DMS79 (cell line): ENCODE results near the gene CNP.
"Not testable (repeated sequence)": the region's sequence is repeated elsewhere in the genome, so short reads cannot be mapped to it uniquely, and the experiment has no call there.

Source experiments
- DNase-seq: peaks from one replicate; lab custom pipeline; 2025; lab: John Stamatoyannopoulos, UW

The CNP gene

DNA sequence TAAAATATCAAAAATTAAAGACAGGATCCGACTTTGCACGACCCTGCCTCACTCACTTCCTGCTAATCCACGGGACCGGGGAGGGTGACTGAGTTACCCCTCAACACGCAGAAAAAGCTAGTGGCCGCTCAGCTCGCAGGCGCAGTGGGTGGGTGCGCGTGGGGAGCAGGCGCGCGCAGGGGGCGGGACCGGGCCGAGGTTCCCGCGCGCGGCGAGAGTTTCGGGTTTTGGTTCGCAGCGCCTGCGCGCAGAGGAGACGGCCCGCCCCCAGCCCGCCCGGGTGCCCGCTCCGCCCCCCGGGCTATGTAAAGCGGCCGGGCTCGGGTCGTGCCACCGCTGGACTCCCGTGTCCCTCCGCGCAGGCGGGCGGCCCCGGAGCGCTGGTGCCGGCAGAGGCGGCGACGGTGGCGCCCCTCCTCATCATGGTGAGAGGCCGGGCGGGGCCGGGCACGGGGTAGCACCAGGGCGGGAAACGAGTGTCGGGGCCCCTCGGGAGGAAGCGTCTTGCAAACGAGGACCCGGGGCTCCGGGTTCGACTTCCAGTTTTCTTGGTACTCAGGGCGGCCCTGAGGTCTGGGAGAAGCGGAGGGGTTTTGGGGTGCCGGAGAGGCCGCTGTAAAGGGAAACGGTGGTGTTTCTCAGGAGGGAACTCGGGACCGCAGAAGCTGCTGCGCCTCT, at the start of gene CNP:
TSS of gene CNP (plus strand) at position 333 of the 678 bp plus-strand sequence. CDS start at position 423, 90 bp downstream.
- peak; percentile 65 for DNase-seq

DNA sequence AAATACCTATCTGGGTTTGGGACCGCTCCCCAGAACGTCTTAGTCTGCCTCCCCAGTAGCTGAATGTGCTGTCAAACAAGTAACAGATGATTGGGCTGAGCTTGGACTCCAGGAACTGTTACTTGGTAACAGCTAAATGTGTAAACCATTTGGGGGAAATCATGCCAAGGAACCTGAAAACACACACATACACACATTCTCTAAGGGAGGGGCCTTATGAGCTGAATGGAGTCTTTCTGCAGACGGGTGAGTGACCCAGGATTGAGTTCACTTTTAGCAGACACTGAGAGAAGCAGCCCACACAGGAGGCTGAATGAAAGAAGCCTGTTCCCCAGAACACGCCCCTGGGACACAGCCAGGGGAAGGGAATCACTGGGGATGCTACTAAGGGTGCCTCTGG, 49.4 kb upstream of the CNP start:
- no peak for DNase-seq

DNA sequence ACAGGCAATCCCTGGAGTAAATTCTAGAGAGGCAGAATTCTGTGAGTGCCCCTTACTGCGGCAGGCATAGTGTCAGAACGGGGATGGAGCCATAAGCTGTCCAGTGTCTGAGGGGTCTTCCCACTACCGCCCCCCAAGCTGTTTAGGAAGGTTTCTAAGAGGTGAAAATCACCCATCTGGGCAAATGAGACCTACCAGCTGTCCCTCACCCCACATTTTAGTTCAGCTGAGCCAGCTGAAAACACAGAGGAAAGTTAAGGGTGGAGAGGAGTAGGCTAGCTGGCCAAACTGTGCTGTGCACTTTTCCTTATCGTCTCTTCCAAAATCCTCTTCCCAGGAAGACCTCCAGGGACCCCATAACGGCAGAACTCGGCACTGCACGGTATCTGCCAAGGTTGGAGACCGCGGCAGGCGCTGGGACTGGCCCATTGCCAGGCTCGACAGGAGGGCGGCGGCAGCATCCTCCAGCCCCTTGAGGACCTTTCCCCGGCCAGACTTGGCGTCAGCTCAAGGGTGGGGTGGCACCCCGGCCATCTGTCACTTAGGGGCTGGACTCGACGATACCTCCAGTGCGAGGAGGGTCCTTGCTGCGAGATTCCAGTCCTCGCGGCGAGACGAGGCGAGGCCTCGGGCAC, 48.8 kb upstream of the CNP start:
- peak; percentile 47 for DNase-seq

DNA sequence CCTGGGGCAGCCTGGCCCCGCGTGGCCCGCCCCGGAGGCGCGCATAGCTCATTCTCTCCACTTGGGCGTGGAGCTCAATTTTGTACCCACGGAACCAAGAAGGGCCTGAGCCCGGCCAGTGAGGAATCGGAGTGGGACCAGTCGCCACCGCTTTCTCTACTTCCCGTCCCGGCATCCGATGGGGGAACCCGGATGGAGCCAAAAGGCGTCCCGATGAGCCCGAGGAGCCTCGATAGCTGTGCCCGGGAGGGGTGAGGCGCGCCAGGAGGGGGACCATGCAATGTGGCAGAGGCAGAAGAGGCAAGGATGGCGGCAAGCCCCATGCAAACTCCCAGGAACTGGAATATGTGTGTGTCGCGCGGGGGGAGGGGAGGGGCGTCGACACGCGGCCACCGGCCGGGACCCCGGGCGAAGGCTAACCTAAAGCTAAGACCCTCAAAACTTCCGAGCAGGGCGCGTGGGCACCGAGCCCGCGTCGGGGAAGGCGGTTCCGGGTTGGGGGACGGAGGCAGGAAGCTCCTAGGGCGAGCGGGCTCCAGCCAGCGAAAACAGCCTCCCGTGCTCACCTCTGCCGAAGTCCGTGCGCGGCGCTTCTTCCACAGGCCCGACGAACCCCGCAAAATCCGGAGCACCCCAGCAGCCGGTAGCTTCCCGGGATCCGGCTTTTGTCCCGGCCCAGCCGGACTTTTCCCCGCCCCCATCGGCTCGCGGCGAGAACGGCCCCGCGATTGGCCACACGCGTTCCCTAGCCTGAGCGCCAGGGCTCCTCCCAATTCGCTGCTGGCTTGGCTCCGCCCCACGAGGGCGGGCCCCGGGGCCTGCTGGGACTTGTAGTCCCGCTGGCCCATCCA, 48.1 kb upstream of the CNP start, which contains the start of gene ACLY:
TSS of gene ACLY (minus strand) at position 638 of the 851 bp plus-strand sequence. CDS start 5,078 bp downstream, outside the sequence.
- DNase-seq: peak; percentile 88

DNA sequence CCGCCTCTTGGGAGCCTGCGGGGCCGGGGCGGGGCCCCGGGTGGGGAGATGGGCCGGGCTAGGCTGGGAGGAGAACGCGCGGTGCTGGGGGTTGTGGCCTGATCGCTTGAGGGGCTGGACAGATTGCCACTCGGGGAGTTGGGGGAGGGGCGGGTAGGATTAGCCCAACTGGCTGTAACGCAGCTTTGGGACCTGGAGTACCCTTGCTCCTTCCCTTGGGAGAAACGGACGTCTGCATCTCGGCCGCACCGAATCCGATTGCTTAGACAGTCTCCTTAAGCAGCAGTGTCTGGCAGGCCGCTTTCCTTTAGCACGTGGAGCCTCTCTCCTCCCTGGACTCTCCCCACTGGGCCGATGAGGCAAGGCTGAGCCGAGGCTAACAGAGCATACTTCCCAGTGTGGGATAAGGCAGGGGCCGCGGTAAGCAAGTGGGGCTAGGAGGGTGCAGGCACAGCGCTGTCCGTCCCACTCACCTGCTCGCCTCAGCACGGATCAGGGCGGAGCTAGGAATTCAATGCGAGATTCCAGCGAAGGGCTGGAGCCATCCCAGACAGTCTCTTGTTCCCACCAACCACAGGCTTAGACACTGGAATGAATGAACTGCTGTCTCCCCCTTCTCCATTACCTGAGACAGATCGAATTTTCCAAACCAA, 47.3 kb upstream of the CNP start:
- DNase-seq: no peak

DNA sequence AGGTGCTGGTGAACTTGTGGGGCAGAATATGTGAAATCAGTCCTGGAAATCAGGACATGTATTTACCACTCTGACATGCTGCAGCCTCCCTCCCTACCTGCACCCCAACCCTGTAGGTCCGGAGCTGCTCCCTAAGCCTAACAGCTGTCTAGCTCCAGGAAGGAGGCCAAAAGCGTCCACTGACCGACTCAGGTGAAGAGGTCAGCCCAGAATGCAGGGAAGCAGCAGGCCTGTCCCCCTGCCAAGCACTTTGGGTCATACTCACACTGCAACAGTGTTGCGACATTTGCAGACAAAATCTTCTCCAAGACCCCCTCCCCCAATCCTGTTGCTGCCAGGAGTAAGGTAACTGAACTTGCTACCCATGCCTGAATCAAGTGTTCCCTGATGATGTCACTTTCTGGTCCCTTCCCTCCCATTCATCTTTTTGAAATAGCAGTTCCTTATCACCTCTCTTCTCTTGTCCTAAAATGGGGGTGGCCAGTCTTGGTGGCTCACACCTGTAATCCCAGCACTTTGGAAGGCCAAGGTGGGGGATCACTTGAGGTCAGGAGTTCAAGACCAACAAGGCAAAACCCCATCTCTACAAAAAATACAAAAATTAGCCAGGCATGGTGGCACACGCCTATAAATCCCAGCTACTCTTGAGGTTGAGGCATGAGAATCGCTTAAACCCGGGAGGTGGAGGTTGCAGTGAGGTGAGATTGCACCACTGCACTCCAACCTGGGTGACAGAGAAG, 46.6 kb upstream of the CNP start:
- DNase-seq: no peak

DNA sequence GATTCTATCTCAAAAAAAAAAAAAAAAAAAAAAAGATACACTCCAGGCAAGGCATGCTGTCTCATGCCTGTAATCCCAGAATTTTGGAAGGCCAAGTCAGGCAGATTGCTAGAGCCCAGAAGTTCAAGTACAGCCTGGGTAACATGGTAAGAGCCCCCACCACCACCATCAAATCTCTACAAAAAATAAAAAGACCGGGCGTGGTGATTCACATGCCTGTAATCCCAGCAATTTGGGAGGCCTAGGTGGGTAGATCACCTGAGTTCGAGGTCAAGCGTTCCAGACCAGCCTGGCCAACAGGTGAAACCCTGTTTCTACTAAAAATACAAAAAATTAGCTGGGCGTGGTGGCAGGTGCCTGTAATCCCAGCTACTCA, 46.0 kb upstream of the CNP start:
- no peak for DNase-seq

DNA sequence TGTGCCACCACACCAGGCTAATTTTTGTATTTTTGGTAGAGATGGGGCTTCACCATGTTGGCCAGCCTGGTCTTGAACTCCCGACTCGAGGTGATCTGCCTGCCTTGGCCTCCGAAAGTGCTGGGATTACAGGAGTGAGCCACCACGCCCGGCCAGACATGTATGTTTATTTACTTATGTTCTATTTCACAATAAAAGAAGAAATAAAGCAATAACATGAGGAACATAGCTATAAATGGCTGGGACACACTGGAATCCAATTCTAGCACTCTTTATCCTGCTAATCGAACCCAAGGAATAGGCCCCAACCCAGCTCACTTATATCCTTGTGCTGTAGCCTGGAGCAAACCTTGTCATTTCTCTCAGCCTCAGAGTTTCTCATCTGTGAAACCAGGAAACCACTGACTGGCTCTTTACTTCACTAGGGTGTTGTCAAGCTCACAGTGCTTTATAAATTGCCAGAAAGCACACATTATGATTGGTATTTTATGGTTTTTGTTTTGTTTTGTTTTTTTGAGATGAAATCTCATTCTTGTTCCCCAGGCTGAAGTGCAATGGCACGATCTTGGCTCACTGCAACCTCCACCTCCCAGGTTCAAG, 40.5 kb upstream of the CNP start:
- DNase-seq: no peak

DNA sequence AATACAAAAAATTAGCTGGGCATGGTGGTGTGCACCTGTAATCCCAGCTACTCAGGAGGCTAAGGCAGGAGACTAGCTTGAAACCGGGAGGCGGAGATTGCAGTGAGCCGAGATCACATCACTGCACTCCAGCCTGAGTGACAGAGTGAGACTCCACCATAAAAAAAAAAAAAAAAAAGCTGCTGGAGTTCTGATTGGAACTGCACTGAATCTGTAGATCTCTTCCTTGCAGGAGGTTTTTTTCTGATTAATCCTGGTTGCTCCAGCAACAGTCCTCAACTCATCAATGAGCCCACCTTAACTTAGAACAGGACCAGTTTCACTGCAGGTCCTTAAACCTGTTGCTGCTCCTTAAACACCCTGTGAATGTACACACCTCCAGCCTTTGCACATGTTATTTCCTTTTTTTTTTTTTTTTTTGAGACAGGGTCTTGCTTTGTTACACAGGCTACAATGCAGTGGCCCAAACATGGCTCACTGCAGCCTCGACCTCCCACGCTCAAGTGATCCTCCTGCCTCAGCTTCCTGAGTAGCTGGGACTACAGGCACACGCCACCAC, 37.8 kb upstream of the CNP start:
- no peak for DNase-seq

DNA sequence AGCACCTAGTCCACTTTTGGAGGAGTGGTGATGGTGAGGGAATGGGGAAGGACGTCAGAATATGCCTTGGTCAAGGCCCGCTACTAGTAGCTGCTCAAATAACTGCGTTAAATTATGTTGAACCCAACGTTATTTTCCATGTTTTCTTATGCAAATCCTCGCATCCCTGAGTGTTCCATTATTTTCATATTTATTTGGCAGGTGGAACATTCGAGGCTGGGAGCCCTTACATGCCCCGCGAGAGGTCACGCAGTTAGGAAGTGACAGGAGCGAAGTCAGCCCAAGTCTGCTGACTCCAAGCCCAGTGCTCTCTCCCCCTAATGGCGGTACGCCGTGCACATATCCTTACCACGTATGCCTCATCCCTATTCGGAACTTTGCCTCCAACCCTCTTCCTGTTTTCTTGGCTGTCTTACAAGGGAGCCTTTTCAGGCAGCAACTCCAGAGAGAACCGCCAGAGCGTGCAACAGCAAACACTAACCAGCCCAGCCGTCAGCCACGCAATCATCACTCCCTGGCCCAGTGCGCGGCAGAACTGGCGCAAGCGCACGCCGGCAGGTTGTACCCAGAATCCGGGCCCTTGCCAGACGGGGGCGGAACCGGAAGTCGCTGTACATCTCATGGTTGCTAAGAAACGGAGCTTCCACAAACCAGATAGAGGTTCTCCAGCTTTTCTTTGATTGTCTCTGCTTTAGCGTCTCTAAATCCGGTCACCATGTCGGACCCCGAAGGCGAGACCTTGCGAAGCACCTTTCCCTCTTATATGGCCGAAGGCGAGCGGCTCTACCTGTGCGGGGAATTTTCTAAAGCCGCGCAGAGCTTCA, 36.4 kb upstream of the CNP start, which contains the start of gene ODAD4:
TSS of gene ODAD4 (plus strand) at position 609 of the 824 bp plus-strand sequence. CDS start at position 716, 107 bp downstream.
- peak; percentile 95 for DNase-seq

DNA sequence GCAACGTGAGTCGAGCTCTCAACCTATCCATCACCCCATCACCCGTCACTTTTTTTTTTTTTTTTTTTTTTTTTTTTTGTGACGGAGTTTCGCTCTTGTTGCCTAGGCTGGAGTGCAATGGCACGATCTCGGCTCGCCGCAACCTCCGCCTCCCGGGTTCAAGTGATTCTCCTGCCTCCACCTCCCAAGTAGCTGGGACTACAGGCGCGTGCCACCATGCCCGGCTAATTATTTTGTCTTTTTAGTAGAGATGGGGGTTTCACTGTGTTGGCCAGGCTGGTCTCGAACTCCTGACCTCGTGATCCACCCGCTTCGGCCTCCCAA, 35.8 kb upstream of the CNP start:
- DNase-seq: not testable (repeated sequence)

DNA sequence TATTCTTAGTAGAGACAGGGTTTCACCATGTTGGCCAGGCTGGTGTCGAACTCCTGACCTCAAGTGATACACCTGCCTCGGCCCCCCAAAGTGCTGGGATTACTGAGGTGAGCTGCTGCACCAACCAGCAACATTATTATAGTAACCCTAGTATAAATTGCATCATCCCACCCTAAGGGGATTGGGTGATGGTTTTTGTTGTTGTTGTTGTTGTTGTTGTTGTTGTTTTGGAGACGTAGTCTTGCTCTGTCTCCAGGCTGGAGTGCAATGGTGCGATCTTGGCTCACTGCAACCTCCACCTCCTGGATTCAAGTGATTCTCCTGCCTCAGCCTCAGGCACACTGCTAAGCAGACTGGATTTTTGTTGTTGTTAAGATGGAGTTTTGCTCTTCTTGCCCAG, 34.9 kb upstream of the CNP start:
- DNase-seq: not testable (repeated sequence)

DNA sequence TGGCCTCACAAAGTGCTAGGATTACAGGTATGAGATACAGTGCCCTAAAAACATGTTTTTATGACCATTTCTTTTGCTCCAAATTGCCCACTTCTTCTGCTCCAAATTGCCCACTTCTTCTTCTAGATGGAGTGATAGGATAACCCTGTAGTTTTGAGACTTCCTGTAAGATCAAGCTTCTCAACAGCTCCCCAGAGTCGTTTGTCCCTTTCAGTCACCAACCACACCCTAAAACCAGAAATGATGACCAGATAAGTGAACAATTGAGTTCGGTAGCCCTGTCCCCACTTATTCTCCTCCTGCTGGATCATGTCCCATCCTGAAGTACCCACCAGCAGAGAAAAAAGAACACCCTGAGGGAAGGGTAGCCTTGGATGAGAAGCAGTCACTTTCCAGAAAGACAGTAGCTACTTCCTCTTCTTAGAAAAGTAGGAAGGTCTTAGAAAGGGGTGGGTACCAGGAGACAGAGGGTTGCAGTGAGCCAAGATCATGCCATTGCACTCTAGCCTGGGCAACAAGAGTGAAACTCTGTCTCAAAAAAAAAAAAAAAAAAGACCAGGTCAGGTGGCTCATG, 33.7 kb upstream of the CNP start:
- DNase-seq: no peak

DNA sequence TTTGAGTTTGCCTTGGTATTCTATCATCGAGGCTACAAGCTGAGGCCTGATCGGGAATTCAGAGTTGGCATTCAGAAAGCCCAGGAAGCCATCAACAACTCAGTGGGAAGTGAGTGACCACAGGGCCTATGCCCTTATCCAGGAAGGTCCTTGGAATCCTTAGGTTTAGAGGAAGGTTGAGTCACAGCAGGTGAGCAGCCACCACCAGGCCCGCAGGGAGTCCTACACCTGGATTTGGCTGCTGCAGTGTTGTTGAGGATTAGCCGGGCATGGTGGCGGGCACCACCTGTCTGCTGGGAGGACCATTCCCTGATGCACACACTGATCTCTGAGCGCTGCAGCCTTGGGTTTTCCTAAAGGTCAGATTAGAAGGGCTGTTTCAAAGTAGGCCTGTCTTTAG, 31.0 kb upstream of the CNP start:
- no peak for DNase-seq

DNA sequence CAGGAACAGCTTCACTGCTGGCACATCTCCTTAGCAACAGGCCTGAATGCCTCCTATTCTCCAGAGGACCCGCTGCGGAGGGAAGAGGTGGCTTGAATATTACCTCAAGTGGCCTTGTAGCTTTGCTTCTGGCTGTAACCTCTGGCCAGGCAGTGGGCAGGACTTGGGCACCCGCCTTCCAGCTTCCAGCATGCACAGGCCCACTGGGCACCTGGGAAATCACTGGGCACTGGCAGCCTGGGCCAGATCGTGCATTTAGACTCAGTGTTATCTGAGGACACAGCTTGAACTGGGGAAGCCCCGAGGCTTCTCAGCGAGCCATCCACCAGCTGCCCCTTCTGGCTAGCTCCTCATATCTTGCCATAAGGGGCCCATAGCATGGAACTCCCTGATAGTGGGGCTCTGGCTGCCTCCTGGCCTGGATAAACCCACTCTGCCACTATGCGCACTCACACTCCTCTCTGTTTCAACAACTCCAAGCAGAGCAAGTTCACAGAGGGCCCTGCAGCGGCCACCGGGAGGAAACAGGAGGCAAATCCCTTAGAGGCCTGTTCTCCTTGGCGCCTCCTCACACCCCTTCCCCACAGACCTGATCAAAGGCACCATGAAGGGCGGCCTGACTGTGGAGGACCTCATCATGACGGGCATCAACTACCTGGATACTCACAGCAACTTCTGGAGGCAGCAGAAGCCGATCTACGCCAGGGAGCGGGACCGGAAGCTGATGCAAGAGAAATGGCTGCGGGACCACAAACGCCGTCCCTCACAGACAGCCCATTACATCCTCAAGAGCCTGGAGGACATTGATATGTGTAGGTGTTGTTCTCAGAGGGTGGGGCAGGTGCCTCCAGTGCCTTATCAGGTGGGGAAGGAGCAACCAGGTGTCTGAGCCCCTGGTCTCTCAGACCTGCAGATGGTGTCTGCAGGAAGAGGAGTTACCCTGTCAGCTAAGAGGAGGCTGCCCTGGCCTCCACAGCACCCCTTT, 28.3 kb upstream of the CNP start:
- DNase-seq: no peak

DNA sequence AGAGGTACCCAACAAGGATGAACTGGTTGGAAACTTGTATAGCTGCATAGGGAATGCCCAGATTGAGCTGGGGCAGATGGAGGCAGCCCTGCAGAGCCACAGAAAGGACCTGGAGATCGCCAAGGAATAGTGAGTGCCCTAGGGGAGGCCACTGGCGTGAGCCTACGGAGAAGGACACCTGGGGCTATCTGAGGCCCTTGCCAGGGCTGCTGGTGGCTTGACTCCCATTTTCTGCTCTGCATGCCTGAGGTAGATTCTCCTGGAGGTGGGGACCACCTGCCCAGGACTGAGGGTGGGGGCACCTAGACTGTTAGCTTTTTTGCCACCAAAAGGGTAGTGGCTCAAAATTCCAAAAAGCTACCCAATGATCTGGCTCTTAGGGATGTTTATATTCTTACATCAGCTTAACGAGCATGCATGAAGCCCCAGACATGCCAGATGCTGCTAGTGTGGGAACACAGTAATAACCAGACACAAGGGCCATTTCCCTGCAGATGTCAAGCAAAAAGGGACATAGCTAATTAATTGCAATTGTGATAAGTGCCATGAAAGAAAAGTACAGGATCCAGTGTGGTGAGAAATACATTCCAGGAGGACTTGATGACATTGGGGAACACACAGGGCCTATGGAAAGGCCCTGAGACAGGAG, 27.4 kb upstream of the CNP start:
- peak; percentile 60 for DNase-seq

DNA sequence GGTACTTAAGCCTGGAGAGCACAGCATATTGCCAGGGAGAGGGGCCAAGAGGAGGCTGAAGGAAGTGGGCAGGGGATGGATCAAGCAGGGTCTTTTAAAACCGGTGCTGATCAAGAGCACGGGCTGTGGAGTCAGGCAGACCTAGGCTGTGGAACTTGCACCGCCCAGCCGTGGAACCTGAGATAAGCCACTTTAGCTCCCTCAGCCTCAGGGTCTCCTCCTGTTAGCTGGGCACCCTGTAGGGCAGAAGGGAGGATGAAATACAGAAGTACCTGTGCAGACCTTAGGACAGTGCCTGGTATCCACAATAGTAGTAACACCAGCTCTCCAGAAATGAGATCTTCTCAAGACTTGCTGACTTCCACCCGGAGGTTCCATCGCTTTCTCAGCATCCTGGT, 26.9 kb upstream of the CNP start:
- DNase-seq: no peak

DNA sequence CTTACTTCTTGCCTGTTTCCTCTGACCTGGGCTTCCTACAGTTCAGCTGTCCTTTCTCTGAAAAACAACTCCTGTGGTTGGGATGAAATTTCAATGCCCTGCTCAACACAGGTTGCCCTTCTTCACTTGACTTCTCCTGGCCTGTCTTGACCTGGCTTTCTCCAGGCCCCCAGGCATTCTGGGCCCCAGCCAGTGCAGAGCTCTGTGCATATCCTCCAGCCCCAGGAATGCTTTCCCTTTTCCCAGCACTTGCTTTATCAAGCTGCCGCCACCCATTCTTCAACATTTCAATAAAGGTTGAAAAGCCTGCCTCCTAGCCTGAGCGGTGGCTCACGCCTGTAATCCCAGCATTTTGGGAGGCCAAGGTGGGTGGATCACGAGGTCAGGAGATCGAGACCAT, 25.4 kb upstream of the CNP start:
- DNase-seq: no peak
